HG02885 (cell line): ENCODE measurements around the gene SOX18.

Experiments
- ATAC-seq: cut with Tn5 transposase; IDR thresholded peaks from one replicate; pipeline ENCODE4 v1.9.1; 2021; ENCODE audit warnings: mild to moderate bottlenecking; ENCODE audit not compliant: unreplicated experiment, poor library complexity

The SOX18 gene

DNA sequence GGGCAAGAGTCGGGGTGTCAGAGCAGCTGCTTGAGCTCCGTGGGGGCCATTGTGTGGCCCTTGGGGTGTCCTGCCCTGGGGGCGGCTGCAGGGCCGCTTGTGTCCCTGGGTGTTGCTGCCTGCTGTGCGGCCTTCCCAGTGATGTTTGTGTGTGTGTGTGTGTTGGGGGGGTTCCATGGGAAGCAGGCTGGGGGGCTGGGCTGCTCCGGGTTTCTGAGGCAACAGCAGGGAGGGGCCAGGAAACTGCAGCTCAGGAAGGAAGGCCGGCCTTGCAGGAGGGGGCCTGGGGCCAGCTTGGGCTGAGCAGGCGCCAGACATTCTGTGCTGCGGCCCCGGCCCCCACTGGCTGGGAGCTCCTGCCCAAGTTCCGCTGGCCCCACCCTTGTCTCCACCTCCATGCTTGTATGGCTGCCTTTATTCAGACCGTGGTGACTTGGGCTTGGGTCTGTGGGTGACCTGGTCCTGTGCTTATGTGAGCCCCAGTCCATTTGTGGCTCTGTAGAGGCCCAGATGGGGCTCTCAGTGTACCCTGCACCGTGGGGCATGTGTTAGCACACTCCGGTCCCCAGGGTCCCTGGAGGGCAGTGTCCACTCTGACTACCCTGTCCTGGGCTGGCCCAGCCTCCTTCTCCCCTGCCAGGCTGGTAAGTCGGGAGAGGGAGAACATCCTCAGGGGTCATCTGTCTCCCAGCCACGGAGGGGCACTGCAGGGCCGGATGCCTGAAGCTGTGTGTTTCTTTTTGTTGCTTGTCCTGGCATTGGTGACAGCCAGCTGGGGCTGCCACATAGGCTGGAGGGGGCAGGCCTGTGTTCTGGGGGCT is 4.6 kb upstream of the SOX18 start:
- ATAC-seq = no peak

DNA sequence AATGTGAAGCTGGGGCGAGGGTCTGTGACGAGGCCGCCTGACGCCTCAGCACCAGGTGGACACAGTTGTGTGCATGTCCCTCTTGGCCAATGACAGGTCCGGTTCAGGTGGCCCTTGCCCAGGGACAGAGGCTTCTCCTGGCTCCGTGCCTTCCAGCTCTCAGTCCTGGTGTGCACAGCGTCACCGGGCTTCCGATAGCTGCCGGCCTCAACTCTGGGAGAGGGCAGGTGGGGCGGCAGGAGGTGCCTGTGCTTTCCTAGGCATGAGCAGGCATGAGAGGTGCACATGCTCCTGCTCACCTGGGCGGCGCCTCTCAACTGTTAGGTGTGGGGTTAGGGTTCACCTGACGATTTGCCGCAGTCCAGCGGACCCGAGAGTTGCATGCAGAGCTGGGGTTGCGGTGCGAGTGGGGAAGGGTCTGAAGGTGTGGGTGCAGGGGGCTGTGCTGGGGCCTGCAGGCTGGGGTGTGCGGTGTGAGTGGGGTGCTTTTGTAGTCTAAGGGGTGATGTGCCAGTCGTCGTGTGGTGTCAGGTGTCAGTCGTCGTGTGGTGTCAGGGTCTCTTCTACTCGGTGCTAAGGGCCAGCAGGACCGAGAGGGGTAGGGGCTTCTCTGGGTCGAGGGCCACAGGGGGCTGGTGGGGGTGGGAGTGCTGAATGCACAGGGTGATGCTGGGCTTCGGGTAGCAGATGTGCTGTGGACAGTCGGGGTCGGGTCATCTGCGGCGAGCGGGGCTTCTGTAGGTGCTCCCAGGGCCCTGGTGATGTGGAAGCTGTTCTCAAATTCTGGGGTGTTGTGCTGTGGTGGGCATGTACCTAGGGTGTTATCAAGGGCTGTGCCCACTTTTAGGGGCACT is 3.8 kb upstream of the SOX18 start:
- ATAC-seq = no peak

DNA sequence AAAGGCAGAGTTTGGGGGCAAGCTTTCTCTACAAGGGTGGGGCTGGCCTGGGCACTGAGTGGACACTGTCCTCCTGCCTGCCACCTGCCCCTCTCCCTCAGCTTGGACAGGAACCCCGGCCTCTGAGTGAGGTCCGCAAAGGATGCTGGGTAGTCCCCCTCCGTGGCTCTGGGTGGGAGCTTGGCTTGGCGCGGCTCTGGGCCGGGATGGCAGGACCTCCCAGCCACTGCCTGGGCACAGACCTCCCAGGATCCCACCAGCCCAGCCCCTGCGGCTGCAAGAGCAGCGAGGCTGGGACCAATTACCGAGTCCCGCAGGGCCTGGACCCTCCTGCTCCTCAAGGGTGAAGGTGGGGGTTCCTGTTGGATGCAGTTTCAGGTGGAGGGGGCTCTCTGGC is 2.9 kb upstream of the SOX18 start:
- no peak for ATAC-seq

DNA sequence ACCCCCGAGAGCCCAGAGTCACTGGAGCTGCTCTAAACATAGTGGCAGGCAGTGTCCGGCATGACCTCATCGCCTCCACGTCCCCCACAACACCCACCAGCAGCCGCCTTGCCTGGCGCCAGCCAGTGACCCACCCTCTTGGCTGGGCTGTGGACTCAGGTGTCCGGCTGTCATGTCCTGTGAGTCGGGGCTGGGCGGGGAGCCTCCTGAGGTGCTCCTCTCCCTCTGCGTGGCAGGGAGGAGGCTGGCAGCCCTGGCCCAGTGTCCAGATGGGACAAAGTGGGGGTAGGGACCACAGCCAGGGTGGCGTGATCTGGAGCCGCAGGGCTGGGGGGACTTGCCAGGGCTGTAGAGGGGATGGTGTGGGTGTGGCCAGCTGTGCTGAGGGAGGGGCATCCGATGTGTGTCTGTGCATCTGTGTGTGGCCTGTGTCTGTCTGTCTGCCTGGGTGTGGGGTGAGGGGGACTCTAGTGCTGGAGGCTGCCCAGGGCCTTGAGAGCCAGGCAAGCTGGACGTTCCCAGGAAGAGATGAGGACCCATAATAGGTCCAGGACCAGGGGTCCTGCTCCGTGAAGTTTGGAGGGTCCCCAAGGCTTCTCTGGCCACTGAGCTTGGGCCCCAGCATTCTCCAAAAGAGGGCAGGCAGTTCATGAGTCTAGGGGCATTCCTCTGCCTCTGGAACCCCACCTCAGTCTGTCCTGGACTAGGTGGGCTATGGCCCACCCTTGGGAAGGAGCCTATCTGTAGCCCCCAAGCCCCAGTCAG is 2.3 kb upstream of the SOX18 start:
- no peak for ATAC-seq

DNA sequence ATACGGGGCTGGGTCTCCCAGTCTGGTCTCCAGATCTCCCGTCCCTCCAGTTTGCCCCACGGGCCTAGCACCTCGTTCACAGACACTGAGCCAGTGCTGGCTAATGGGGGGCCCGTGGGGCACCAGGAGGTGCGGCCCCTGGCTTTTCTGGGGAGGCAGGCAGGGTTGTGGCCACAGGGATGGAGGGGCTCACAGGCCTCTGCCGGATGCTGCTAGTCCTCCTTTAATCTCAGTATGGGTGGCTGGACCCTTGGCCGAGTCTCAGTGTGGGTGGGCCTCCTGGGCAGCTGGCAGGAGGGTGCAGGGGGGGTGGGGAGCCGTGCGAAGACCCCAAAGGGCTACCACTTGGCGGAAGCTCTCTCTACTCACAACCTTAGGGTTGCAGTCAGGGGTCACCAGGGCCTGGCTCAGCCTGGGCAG is 1.6 kb upstream of the SOX18 start:
- ATAC-seq = no peak

DNA sequence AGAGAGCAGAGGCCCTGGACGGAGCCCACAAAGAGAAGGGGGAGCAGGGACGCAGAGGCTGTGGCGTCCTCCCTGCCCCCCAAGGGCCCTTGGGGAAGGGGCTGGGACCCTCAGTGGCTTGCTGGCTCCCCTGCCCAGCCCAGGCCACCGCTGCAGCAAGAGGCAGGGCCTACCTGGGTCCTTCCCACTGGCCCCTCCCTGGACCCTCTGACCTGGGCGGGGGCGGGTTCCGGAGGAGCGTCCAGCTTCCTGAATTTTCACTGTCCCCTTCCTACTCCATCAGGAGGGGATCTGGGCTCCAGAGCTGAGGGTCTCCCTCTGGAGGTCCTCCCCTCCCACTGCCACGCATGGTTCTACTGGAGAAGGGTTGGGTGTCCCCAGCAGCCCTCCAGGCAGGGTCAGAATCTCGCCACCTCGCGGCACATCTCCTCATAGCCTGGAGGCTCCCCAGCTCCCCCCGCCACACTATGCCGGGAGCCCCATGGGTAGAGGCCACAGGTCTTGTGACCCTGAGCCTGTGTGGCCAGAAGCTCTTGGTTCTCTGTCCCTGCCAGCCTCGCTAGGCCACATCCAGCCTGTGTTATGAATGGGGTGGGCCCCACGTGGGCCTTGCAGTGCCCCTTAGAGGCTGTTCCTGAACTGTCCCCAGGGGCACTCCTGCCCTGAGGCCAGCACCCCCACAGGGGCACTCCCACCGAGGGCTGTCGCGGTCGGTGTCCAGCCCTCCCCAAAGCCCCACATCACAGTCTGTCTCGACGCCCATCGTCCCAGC is 1.0 kb upstream of the SOX18 start:
- ATAC-seq = no peak

DNA sequence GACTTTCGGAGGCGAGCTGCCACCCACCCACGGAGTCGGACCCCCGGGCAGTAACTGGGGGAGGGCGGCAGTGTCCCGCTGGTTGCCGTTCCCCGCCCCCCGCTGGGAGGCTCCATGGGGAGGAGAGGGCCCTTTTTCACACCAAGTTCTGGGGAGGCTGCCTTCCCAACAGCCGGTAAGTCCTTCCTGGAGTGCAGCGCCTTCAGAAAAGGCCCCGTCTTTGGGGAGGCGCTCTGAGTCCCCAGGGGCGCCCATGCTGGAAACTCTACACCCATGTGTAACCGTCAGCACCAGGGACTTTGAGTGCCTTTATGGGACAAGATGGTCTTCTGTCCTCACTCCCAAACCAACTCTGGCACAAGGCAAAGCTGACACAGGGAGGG is 430 bp upstream of the SOX18 start:
- ATAC-seq = no peak

DNA sequence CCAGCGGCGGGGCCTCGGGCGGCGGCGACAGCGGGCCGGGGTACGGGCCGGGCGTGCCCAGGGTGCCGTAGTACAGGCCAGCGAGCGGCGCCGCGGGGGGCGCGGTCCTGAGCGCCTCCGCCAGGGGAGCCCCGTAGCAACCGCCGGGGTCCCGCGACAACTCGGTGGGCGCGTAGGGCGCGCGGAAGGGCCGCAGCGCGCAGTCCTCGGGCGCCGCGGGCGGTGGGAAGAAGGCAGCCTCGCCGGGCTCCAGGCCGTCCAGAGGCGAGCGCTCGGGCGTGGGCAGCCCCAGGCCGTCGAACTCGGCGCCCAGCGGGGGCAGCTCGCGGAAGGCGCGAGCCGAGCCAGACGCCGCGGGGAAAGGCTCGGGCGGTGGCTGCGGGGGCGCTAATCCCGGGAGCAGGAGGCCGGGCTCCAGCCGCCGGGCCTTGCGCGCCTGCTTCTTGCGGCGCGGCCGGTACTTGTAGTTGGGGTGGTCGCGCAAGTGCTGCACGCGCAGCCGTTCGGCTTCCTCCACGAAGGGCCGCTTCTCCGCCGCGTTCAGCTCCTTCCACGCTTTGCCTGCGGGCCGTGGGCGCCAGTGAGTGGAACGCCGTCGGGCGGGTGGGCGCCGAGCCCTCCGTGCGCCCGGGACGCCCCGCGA is 916 bp downstream of the SOX18 start:
- ATAC-seq = no peak

DNA sequence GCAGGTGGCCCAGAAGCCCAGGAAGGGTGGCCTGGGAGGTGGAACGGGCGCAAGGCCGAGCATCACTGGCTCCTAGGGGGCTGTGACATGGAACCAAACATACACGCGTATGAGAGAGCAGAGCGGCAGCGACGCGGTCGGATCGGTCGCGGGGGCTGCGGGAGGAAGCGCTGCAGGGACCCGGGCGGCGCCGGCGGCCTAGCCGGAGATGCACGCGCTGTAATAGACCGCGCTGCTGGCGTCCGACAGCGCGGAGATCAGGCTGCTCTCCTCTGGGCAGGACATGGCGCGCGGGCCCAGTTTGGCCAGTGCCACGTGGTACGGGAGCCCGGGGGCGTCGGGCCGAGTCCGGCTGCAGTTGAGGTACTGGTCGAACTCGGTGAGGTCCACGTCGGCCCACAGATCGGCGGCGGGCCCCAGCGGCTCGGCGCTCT is 1.5 kb downstream of the SOX18 start:
- no peak for ATAC-seq

DNA sequence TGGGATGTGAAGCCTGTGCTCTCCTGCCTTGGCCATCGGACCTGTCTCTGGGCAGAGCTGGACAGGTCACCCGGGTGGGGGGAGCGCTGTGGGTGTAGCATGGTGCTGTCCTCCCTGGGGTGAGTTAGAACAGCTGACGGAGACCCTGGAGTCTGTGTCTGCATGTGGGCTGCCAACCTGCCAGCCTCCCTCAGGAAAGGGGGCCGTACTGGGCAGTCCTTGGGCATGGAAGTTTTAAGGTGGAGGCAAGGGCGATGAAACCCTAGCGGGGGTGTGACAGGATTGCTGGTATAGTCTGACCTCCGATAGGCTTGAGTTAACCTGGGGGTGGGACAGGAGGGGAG is 2.4 kb downstream of the SOX18 start:
- ATAC-seq = no peak

DNA sequence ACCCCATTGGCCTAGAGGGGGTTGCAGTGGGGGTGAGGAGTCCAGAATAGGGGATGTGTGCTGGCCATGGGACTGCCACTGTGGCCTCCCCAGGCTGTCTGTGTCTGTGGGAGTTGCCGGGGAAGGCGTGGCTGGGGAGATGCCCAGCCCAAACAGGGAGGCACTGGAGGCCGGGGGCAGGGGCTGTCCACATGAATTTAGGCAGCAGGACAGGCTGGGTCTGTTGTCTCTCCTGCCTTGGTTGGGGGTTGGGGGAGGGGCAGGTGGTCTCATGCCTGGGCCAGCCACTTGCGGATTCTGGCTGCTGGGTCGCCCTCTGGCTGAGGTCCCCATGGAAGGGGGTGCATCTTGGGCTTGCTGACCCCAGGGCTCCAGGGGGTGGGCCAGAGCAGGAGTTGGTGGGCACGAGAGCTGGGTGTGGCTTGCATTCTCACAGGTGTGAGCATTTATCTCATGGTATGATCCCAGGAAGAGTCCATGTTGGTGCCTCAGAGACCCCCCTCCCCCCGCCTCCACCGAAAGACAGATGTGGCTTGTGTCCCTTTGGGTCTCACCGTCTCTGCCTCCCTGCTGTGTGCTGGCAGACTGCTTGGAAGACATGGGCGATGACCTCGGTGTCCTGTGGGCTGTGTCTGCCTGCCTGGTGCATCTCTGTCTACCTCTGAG is 4.0 kb downstream of the SOX18 start:
- ATAC-seq = no peak

DNA sequence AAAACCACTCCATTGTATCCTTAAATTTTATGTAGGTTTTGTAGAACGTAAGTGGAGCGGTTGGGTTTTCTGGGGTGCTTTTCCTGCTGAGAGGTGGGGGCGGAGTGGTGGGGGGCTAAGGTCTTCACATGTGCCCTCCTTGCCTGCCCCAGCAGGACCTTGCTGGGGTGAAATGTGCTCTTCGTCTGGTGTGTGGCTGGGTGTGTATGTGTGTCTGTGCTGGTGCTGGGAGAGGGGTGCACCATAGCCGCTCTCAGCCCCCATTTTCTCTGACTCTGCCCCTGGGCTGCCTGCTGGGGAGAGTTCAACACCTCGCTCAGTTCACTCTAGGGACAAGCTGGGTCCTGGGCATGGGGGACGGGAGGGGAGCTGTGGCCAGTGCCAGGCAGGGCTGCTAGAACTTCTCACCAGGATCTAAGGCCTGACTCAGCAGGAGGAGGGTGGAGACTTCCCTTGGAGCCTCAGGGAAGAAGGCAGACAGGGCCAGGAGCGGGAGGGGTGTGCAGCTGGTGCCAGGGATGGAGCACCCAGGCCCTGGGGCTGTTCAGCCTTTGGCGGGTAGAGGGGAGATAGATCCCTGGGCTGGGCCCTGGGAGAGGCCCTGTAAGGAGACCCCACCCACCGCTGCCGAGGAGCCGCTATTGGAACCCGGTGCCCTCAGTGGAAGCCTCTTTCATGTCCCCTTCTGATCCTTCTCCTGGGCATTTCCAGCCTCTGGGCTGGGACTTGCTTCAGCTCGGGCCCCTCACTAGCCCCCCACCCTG is 4.8 kb downstream of the SOX18 start:
- no peak for ATAC-seq

DNA sequence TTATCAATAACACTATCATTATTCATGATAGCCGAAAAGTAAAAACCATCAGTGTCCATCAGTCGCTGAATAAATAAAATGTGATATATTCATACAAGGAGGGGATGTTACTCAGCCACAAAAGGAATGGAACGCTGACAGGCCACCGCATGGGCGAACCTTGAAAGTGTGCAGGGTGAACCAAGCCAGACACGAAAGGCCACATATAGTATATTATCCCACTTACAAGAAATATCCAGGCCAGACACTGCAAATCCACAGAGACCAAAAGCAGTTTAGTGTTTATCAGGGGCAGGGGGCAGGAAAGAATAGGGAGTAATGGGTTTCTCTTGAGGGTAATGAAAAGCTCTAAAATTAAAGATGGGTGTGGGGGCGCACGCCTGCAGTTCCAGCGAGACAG is 5.7 kb downstream of the SOX18 start:
- ATAC-seq = no peak

DNA sequence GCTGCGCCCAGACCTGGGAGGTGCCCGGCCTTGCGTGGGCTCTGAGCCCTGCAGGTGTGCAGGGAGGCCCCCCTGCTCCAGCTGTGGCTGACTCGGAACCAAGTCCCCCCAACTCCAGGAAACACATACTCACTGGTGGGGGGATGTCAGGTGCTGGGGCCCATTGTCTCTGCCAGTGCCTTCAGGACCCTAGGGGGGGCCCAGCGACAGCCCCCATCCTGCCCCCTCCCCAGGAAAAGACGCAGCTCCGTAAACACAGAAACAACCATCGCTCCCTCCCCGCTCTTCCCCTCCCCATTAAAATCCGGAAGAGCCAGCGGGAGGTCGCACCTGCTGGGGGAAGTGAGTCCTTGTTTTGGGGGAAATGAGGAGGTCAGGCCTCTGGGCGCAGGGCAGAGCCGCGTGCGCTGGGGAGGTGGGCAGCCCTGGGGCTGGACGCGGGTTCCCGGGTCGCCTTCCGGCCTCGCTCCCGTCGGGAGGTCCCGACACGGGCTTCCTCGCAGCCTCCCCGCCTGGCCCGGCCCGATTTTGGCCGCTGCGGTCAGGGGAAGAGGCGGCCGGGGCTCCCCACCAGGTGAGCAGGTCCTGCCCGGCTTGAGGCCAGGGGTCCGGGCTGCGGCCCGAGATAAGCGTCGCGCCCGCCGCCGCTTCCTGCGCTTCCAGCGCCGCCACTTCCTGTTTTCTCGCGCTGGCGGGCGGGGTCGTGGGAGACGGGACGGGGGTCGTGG is 7.2 kb downstream of the SOX18 start:
- ATAC-seq = no peak

DNA sequence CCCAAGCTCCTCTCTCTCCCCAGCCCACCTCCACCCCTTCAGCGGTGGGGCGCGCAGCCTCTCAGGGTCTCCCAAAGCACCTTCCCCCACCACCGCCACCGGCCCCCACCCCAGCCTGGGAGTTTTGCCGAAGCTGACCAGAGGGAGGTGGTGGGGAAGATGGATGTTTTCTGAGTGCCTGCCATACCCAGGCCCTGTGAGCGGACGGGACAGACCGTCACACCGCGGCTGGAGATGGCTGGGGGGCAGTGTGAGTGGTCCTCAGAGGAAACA is 7.7 kb downstream of the SOX18 start:
- ATAC-seq = no peak

DNA sequence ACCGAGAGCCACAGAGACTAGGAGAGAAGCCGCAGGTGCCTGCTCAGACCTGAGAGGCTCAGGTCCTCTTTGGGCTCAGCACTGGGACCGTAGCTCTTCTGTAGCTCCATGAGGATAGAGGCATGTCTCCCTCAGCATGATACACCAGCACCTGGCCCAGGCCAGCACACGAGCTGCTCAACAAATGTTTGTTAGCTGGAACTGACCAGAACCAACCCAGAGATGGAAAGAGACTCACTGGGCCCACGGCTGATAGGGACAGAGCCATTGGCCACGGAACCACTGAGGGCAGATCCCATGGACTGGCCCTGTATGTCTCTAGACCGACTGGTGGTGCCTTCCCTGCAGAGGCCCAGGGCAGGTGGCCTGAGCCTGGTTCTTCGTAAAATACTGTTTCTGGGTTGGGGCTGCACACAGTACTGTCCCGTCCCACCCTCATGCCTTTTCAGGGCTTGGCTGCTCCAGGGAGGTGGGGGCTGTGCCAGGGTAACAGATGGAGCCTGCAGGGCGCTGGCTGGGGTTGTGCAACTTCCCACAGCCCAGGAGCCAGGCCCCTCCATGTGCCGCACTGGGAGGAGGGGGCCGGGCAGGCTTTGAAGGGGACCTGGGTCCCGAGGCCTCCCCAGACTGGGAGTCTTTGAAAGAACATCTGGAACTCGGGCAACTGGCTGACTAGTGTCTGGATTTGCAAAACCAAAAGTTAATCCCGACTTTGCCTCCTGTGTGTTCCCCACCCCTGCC is 8.2 kb downstream of the SOX18 start:
- ATAC-seq = no peak

DNA sequence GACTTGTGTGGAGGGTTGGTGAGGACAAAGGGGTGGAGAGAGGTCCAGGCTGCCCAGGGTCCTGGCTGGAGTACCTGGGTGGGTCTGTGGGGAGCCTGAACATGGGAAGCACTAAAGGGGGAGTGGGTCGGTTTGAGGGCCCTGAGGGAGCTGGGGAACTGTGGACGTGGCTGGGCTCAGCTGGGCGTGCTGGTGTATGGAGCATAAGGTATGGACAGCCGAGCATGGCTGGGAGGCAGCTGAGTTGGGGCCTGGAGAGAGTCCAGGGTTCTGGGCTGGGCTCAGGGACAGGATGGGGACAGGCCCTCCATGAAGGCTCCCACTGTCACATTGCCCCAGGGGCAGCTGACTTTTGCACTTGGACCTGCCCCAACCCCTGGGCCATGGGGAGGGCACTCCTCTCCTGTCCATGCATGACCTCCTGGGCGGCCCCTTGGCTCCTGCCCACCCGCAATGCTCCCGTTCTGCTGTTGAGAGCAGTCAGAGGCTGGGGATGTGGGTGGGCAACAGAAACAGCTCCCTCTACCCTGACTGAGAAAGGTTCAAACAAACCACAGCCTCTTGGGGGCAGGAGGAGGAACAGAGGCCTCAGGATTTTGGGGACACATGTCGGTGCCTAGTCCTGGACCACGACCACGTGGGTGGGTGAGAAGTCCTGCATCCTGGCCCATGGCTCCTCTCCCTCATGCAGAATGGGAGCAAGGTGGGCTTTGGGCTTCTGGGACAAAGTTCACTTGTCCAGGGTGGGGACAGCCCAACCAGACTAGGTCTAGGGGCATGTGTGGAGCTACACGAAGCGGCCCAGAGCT is 9.0 kb downstream of the SOX18 start:
- no peak for ATAC-seq
